Muscle of back (tissue), 13 donors: ENCODE results near the gene ZNF436. TPM values are rescaled to one million over a fixed set of nuclear protein-coding genes. Genes with fewer than 3 reads are reported as not detected.

ENCODE experiments used
- DNase-seq, 3 donors: peaks; one replicate each; pipeline versions ENCODE4 v3.0.0 to v3.0.0-alpha.2; 2013
- long read RNA-seq, 9 donors: transcript quantifications; one replicate each; lab custom pipeline, GENCODE V29; 2026
- polyA plus RNA-seq, 10 donors: library from polyadenylated mRNA; unstranded; fragments of 120-200 nt; gene quantifications; one replicate each; pipeline ENCODE4 v1.2.1, GENCODE V29; 2013; ENCODE audit not compliant: insufficient read length in 10 of 10

ZNF436 gene
- polyA plus RNA-seq: 10 to 100 TPM; 34.2 to 63.3 (median 42.6) TPM
- long read RNA-seq, donor 1, full-length matches to known transcripts: 6 of 6 reads
- long read RNA-seq, donor 1, partial matches to known transcripts: 0 of 6 reads
- long read RNA-seq, donor 1, other reads (novel, unspliced or antisense): 0 of 6 reads
- long read RNA-seq, donor 2, full-length matches to known transcripts: 1 of 1 reads
- long read RNA-seq, donor 2, partial matches to known transcripts: 0 of 1 reads
- long read RNA-seq, donor 2, other reads (novel, unspliced or antisense): 0 of 1 reads
- long read RNA-seq, donor 3: 0 reads
- long read RNA-seq, donor 4, full-length matches to known transcripts: 5 of 5 reads
- long read RNA-seq, donor 4, partial matches to known transcripts: 0 of 5 reads
- long read RNA-seq, donor 4, other reads (novel, unspliced or antisense): 0 of 5 reads
- long read RNA-seq, donor 5, full-length matches to known transcripts: 4 of 4 reads
- long read RNA-seq, donor 5, partial matches to known transcripts: 0 of 4 reads
- long read RNA-seq, donor 5, other reads (novel, unspliced or antisense): 0 of 4 reads
- long read RNA-seq, donor 6, full-length matches to known transcripts: 4 of 4 reads
- long read RNA-seq, donor 6, partial matches to known transcripts: 0 of 4 reads
- long read RNA-seq, donor 6, other reads (novel, unspliced or antisense): 0 of 4 reads
- long read RNA-seq, donor 7, full-length matches to known transcripts: 8 of 8 reads
- long read RNA-seq, donor 7, partial matches to known transcripts: 0 of 8 reads
- long read RNA-seq, donor 7, other reads (novel, unspliced or antisense): 0 of 8 reads
- long read RNA-seq, donor 8, full-length matches to known transcripts: 7 of 7 reads
- long read RNA-seq, donor 8, partial matches to known transcripts: 0 of 7 reads
- long read RNA-seq, donor 8, other reads (novel, unspliced or antisense): 0 of 7 reads
- long read RNA-seq, donor 9, partial matches to known transcripts: 0 of 1 reads
- long read RNA-seq, donor 9, other reads (novel, unspliced or antisense): 0 of 1 reads

GRCh38 chr1:23369335-23370013, at the start of gene ZNF436:
ZNF436 (minus strand) TSS chr1:23369836; CDS start chr1:23368005, 1,831 bp downstream.
- DNase-seq: peak; percentile 96 to 97 (median 97)

- no peak for DNase-seq
These were observed 49.5 kb upstream of the ZNF436 start for GRCh38 chr1:23419180-23419579.

GRCh38 chr1:23417570-23417969, 47.9 kb upstream of the ZNF436 start:
- peak; percentile 52 to 63 (median 55) for DNase-seq

GRCh38 chr1:23416964-23417363, 47.3 kb upstream of the ZNF436 start:
- DNase-seq: no peak

- peak in 1 of 3 donors; percentile 57 for DNase-seq
These were observed 39.2 kb upstream of the ZNF436 start for GRCh38 chr1:23408797-23409290.

GRCh38 chr1:23407016-23407630, 37.5 kb upstream of the ZNF436 start:
- no peak for DNase-seq

GRCh38 chr1:23405946-23406345, 36.3 kb upstream of the ZNF436 start:
- no peak for DNase-seq

- DNase-seq: peak; percentile 75 to 89 (median 84)
These were observed 34.3 kb upstream of the ZNF436 start for GRCh38 chr1:23403735-23404486.

- DNase-seq: no peak
These were observed 33.7 kb upstream of the ZNF436 start for GRCh38 chr1:23403355-23403734.

GRCh38 chr1:23403038-23403336, 33.4 kb upstream of the ZNF436 start:
- DNase-seq: no peak

- DNase-seq: no peak
These were observed 32.8 kb upstream of the ZNF436 start for GRCh38 chr1:23402286-23403037.

- no peak for DNase-seq
These were observed 31.7 kb upstream of the ZNF436 start for GRCh38 chr1:23401313-23401712.

GRCh38 chr1:23400324-23401114, 30.9 kb upstream of the ZNF436 start:
- DNase-seq: no peak

- DNase-seq: no peak
These were observed 29.6 kb upstream of the ZNF436 start for GRCh38 chr1:23399229-23399628.

GRCh38 chr1:23397908-23398307, 28.3 kb upstream of the ZNF436 start:
- no peak for DNase-seq

GRCh38 chr1:23396380-23396779, 26.7 kb upstream of the ZNF436 start:
- no peak for DNase-seq

- DNase-seq: no peak
These were observed 26.2 kb upstream of the ZNF436 start for GRCh38 chr1:23395849-23396248.

GRCh38 chr1:23395154-23395724, 25.6 kb upstream of the ZNF436 start:
- peak in 1 of 3 donors; percentile 48 for DNase-seq

GRCh38 chr1:23394684-23395083, 25.0 kb upstream of the ZNF436 start:
- peak; percentile 79 to 95 (median 88) for DNase-seq
